ENCODE data around the gene SSH2.

DNA sequence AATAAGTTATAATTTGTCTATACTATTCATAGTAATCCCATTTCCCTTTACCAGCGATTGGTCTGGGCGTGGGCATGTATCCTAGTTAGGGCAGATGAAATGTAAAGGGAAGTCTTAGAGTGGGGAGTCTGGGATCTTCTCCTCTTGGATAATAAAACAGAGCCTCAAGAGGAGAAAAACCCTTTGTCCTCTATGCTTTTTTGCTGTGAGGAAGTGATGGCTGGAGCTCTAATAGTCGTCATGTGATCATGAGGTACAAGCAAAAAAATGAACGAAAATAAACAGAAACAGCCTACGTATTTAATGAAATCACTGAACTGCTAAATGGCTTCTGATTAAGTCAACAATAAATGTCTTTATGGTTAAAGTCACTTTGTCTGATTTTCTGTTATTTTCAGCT, 38.2 kb upstream of the SSH2 start:
- TF ChIP-seq, protein P1, sequence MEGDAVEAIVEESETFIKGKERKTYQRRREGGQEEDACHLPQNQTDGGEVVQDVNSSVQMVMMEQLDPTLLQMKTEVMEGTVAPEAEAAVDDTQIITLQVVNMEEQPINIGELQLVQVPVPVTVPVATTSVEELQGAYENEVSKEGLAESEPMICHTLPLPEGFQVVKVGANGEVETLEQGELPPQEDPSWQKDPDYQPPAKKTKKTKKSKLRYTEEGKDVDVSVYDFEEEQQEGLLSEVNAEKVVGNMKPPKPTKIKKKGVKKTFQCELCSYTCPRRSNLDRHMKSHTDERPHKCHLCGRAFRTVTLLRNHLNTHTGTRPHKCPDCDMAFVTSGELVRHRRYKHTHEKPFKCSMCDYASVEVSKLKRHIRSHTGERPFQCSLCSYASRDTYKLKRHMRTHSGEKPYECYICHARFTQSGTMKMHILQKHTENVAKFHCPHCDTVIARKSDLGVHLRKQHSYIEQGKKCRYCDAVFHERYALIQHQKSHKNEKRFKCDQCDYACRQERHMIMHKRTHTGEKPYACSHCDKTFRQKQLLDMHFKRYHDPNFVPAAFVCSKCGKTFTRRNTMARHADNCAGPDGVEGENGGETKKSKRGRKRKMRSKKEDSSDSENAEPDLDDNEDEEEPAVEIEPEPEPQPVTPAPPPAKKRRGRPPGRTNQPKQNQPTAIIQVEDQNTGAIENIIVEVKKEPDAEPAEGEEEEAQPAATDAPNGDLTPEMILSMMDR (IDR thresholded peaks at IDR 0.05), result no peak
- TF ChIP-seq EZH2 (IDR thresholded peaks at IDR 0.05; ENCODE audit: borderline replicate concordance, insufficient read depth, low read depth, low read length, poor library complexity, severe bottlenecking), result no peak

Data from B cell (primary cell).